ENCODE measurements around the gene IRF9.

The IRF9 gene

GRCh38 chr14:24131549-24131966, 29.5 kb upstream of the IRF9 start:
- H3K27ac ChIP-seq, result no peak overlapping the region
- TF ChIP-seq CTCF (IDR thresholded peaks at IDR 0.05), result no peak
- no peak for TF ChIP-seq ZFX (IDR thresholded peaks at IDR 0.05; ENCODE audit: borderline replicate concordance)

- TF ChIP-seq ZFX (IDR thresholded peaks at IDR 0.05; ENCODE audit: borderline replicate concordance) (no peak), CTCF (IDR thresholded peaks at IDR 0.05) (no peak)
- H3K27ac ChIP-seq, result peak overlapping the region; percentile 25
Measured at GRCh38 chr14:24132061-24132685, 28.9 kb upstream of the IRF9 start.

GRCh38 chr14:24132976-24133375, 28.1 kb upstream of the IRF9 start:
- H3K27ac ChIP-seq, result no peak overlapping the region
- no peak for TF ChIP-seq CTCF (IDR thresholded peaks at IDR 0.05)
- TF ChIP-seq ZFX (IDR thresholded peaks at IDR 0.05; ENCODE audit: borderline replicate concordance), result no peak

GRCh38 chr14:24133735-24134134, 27.3 kb upstream of the IRF9 start:
- TF ChIP-seq CTCF (IDR thresholded peaks at IDR 0.05), result no peak
- H3K27ac ChIP-seq, result no peak overlapping the region

GRCh38 chr14:24135584-24135833, 25.6 kb upstream of the IRF9 start:
- peak overlapping the region; percentile 94 for H3K27ac ChIP-seq
- TF ChIP-seq ZFX (IDR thresholded peaks at IDR 0.05; ENCODE audit: borderline replicate concordance) (no peak), CTCF (IDR thresholded peaks at IDR 0.05) (no peak)

- TF ChIP-seq CTCF (IDR thresholded peaks at IDR 0.05) (no peak), ZFX (IDR thresholded peaks at IDR 0.05; ENCODE audit: borderline replicate concordance) (no peak)
- H3K27ac ChIP-seq, result peak within 1 kb of the TSS; percentile 94
Measured at GRCh38 chr14:24135834-24136683, 25.0 kb upstream of the IRF9 start, which contains the start of gene PSME1. Gene PSME1 (plus strand): TSS chr14:24136194. CDS start chr14:24136263, 69 bp downstream.
